K562 (cell line): ENCODE results near the gene LRIT3. TPM values are rescaled to one million over a fixed set of nuclear protein-coding genes. Genes with fewer than 3 reads are reported as not detected.

Source experiments
- ATAC-seq: fragments of 200-7000 bp; cut with Tn5 transposase; 3 replicates; pipeline ENCODE4 v1.9.1; 2020; ENCODE audit warnings: moderate library complexity
- BruUV-seq: library from RNA; stranded (reverse); fragments of 400-500 nt; replicated peaks from 2 replicates; lab custom pipeline; 2021; lab: Mats Ljungman, UMichigan
- CTCF ChIA-PET: fragments of 300-600 bp; formaldehyde crosslinking; extraction: SDS; loops from one replicate; lab custom pipeline; 2021; ENCODE audit warnings: low intra/inter-chr PET ratio; lab: Yijun Ruan, JAX
- POLR2A ChIA-PET: fragments of 300-600, 350-650 bp; sonication (Branson Sonifier 250); formaldehyde crosslinking; extraction: SDS; loops from one replicate; lab custom pipeline; 2021; ENCODE audit warnings: antibody characterized with exemption, inconsistent platforms; lab: Yijun Ruan, JAX
- DNase-seq, 4 experiments: peaks; one replicate each; pipeline versions ENCODE4 v3.0.0 to v3.0.0-alpha.2; 2011 to 2018; ENCODE audit warnings: low spot score in 3 of 4, mixed read lengths in 3 of 4; ENCODE audit errors: extremely low read depth in 1 of 4
- FAIRE-seq: peaks from 2 replicates; lab custom pipeline; 2011; peaks lifted over from hg19 to GRCh38; lab: Jason Lieb, UNC
- H2AFZ ChIP-seq: 2 replicates; pipeline ENCODE4 v1.6.0; 2011; ENCODE audit warnings: low read depth, low read length, control low read depth, inconsistent platforms
- H3K27ac ChIP-seq: fragments of 200-600 bp; 3 replicates; pipeline ENCODE4 v1.8.0; 2011; ENCODE audit warnings: low read depth, mild to moderate bottlenecking, control low read depth, inconsistent platforms, low read length, moderate library complexity, mixed read lengths; ENCODE audit errors: extremely low read depth
- H3K27me3 ChIP-seq, 2 experiments: fragments of 300-600 bp in 1 of 2; 2 replicates in 1 of 2; 3 replicates in 1 of 2; pipeline versions ENCODE4 v1.6.0 to v1.8.0; 2011; ENCODE audit warnings: inconsistent platforms in 2 of 2, low read length in 2 of 2, mild to moderate bottlenecking in 1 of 2, mixed read lengths in 1 of 2, moderate library complexity in 1 of 2; ENCODE audit not compliant: control insufficient read depth in 2 of 2, insufficient read depth in 2 of 2
- H3K36me3 ChIP-seq: fragments of 300-600 bp; 3 replicates; pipeline ENCODE4 v1.8.0; 2011; ENCODE audit warnings: mild to moderate bottlenecking, low read length, inconsistent platforms; ENCODE audit not compliant: control insufficient read depth, insufficient read depth
- H3K4me1 ChIP-seq, 2 experiments: fragments of 200-600 bp in 1 of 2; replicated peaks in 1 of 2; 2 replicates in 1 of 2; 3 replicates in 1 of 2; pipeline versions ENCODE4 v1.5.1 to v1.8.0; 2011; ENCODE audit warnings: inconsistent platforms in 2 of 2, low read length in 2 of 2, mild to moderate bottlenecking in 1 of 2, mixed read lengths in 1 of 2, moderate library complexity in 1 of 2; ENCODE audit not compliant: control insufficient read depth in 2 of 2, insufficient read depth in 2 of 2
- H3K4me2 ChIP-seq: 2 replicates; pipeline ENCODE4 v1.6.1; 2011; ENCODE audit warnings: low read length, control low read depth, inconsistent platforms, mixed read lengths; ENCODE audit not compliant: insufficient read depth
- H3K4me3 ChIP-seq: fragments of 200-600 bp; sonication (generic), shearing (Covaris generic); 2 replicates; pipeline ENCODE4 v1.5.1; 2016; ENCODE audit warnings: control low read depth, inconsistent platforms
- H3K79me2 ChIP-seq: fragments of 200-600 bp; 3 replicates; pipeline ENCODE4 v1.8.0; 2011; ENCODE audit warnings: low read length, inconsistent platforms; ENCODE audit not compliant: control insufficient read depth, insufficient read depth
- H3K9ac ChIP-seq, 2 experiments: 2 replicates each; pipeline versions ENCODE4 v1.6.0 to v1.6.1; 2011; ENCODE audit warnings: low read depth in 2 of 2, low read length in 2 of 2, control low read depth in 1 of 2, inconsistent platforms in 1 of 2, mild to moderate bottlenecking in 1 of 2, mixed read lengths in 1 of 2; ENCODE audit not compliant: insufficient read depth in 1 of 2
- H3K9me1 ChIP-seq: one replicate; pipeline ENCODE4 v1.6.0; 2011; ENCODE audit warnings: inconsistent platforms, mild to moderate bottlenecking, low read length, moderate library complexity; ENCODE audit not compliant: control insufficient read depth, insufficient read depth
- H3K9me3 ChIP-seq: replicated peaks from 2 replicates; pipeline ENCODE4 v1.5.1; 2011; ENCODE audit warnings: low read depth, low read length, inconsistent platforms; ENCODE audit not compliant: control insufficient read depth, insufficient read depth
- H4K20me1 ChIP-seq: replicated peaks from 2 replicates; pipeline ENCODE4 v1.6.1; 2011; ENCODE audit warnings: low read length, inconsistent platforms, mixed read lengths; ENCODE audit not compliant: control insufficient read depth, insufficient read depth
- ARID4B ChIP-seq: sonication (generic); formaldehyde crosslinking; IDR thresholded peaks from 2 replicates; pipeline ENCODE4 v1.8.0; 2022; ENCODE audit warnings: mild to moderate bottlenecking, missing genetic modification reagents
- CHD2 ChIP-seq: IDR thresholded peaks from 2 replicates; pipeline ENCODE4 v1.6.1; 2011; ENCODE audit warnings: low read depth, low read length
- NCOA4 ChIP-seq: fragments of 450-650 bp; IDR thresholded peaks from 2 replicates; pipeline ENCODE4 v1.6.1; 2018; ENCODE audit warnings: mild to moderate bottlenecking; ENCODE audit not compliant: partially characterized antibody
- PHF20 ChIP-seq: fragments of 450-650 bp; IDR thresholded peaks from 2 replicates; pipeline ENCODE4 v1.6.1; 2018; ENCODE audit not compliant: partially characterized antibody
- PML ChIP-seq: IDR thresholded peaks from 2 replicates; pipeline ENCODE4 v1.6.1; 2012; ENCODE audit warnings: low read length, inconsistent platforms
- PURB ChIP-seq: sonication (generic); formaldehyde crosslinking; IDR thresholded peaks from 2 replicates; pipeline ENCODE4 v1.9.0; 2021; ENCODE audit warnings: low read depth, mild to moderate bottlenecking, missing genetic modification reagents
- ZBTB8A ChIP-seq: fragments of 450-650 bp; IDR thresholded peaks from 2 replicates; pipeline ENCODE4 v1.6.1; 2018; ENCODE audit warnings: mild to moderate bottlenecking, moderate library complexity; ENCODE audit not compliant: partially characterized antibody
- WGBS: fragments of 100-300 bp; shearing (Covaris generic); methylation state at CpG from one replicate; pipeline ENCODE4 v1.1.6; 2016; ENCODE audit warnings: low coverage, mixed read lengths; ENCODE audit not compliant: insufficient coverage; ENCODE audit errors: missing lambda C conversion rate; 5-methylcytosine and 5-hydroxymethylcytosine counted together
- in situ Hi-C: fragments of 300-500 bp; cut with MboI; formaldehyde crosslinking; loops from 4 replicates; pipeline ENCODE4 v1.15.0; 2018; ENCODE audit warnings: inconsistent platforms, mixed read lengths
- intact Hi-C: fragments of 100-400 bp; cut with micrococcal nuclease; formaldehyde crosslinking; loops from 2 replicates; pipeline ENCODE4 v1.14.2; 2022
- polyA plus RNA-seq, 8 experiments: library from polyadenylated mRNA; depleted of rRNA in 4 of 8; stranded (reverse) in 5 of 8; unstranded in 3 of 8; fragments of >200 nt; fragmentation: Nextera tagmentation in 2 of 8; fragmentation: Illumina TruSeq in 1 of 8; extraction: Ambion mirVana in 2 of 8; extraction: Trizol in 1 of 8; gene quantifications; 2 replicates each; pipeline versions ENCODE4 v1.2.1 to v1.2.3, GENCODE V29; 2011 to 2014; ENCODE audit warnings: inconsistent platforms in 1 of 8, missing spikeins in 1 of 8
- total RNA-seq, 7 experiments: library from RNA; depleted of rRNA in 6 of 7; stranded (reverse); fragments of >200 nt in 6 of 7; fragmentation: Illumina TruSeq in 2 of 7; extraction: Trizol in 2 of 7; gene quantifications; 2 replicates each; pipeline versions ENCODE4 v1.2.1 to v1.2.3, GENCODE V29; 2011 to 2021; ENCODE audit warnings: low replicate concordance in 1 of 7

LRIT3 gene
- total and polyA plus RNA-seq, 9 of the 15 experiments (the other 6 are each of a cell fraction or from before 2014, with no cell fraction given) = 0.04 to 0.10 (median 0.04) TPM; not detected in 4

GRCh38 chr4:109870061-109870460 lies 22.2 kb downstream of the LRIT3 start:
- in situ Hi-C loops (no loop called here), intact Hi-C loops (no loop called here)
- ChIA-PET POLR2A (interaction anchor here (0.8 kb wide), 1 partner anchor 9 kb away, joined by 3 read pairs; no protein-coding TSS in a partner anchor), CTCF (no interaction called here)
- Histone ChIP-seq H3K79me2 (no peaks in the 10 kb centered on the region), H3K27me3 (no peaks in the 10 kb centered on the region), H3K4me3 (no peak overlapping the region), H3K27ac (no peak overlapping the region), H3K4me1 (peaks cover 0 to 12% of the 10 kb centered on the region in 2 experiments; a peak in 2 of 5 replicates), H3K9me1 (no peaks in the 10 kb centered on the region), H4K20me1 (no peaks in the 10 kb centered on the region), H3K9me3 (no peaks in the 10 kb centered on the region), H3K36me3 (no peaks in the 10 kb centered on the region), H3K4me2 (no peak overlapping the region), H2AFZ (no peak overlapping the region), H3K9ac (no peak overlapping the region)
- no peak for DNase-seq
- WGBS = 7% methylated on average over 5 of the region's 5 CpGs
- TF ChIP-seq ARID4B (CRISPR knock-in tag) (no peak), PHF20 (no peak), ZBTB8A (no peak), PML (no peak), PURB (CRISPR knock-in tag) (no peak), NCOA4 (no peak), CHD2 (no peak)
- no peak for FAIRE-seq
- ATAC-seq = no peak
- BruUV-seq = no TSS peak
